MM.1S (cell line): Measurements from ENCODE around the gene ASB2.

Experiments
- DNase-seq: peaks from one replicate; pipeline ENCODE4 v3.0.0-alpha.2; 2015
- H2AFZ ChIP-seq: fragments of 300-600 bp; sonication (generic); 2 replicates; pipeline ENCODE4 v1.6.0; 2016; ENCODE audit warnings: antibody characterized with exemption, low read length
- H3F3A ChIP-seq: fragments of 300-600 bp; sonication (generic); 2 replicates; pipeline ENCODE4 v1.6.1; 2016; ENCODE audit warnings: mild to moderate bottlenecking, antibody characterized with exemption, low read length, moderate library complexity, mixed read lengths; ENCODE audit not compliant: insufficient read depth
- H3K27ac ChIP-seq: fragments of 300-600 bp; sonication (generic); 2 replicates; pipeline ENCODE4 v1.5.1; 2016; ENCODE audit warnings: mild to moderate bottlenecking, low read length
- H3K27me3 ChIP-seq: fragments of 300-600 bp; sonication (generic); replicated peaks from 2 replicates; pipeline ENCODE4 v1.6.0; 2016; ENCODE audit warnings: low read length; ENCODE audit not compliant: insufficient read depth
- H3K36me3 ChIP-seq: fragments of 300-600 bp; sonication (generic); replicated peaks from 2 replicates; pipeline ENCODE4 v1.6.1; 2016; ENCODE audit warnings: mild to moderate bottlenecking, low read length, mixed read lengths; ENCODE audit not compliant: insufficient read depth
- H3K4me1 ChIP-seq: fragments of 300-600 bp; sonication (generic); 2 replicates; pipeline ENCODE4 v1.6.1; 2016; ENCODE audit warnings: low read length, mixed read lengths
- H3K4me2 ChIP-seq: fragments of 300-600 bp; sonication (generic); 2 replicates; pipeline ENCODE4 v1.6.0; 2016; ENCODE audit warnings: low read depth, low read length
- H3K4me3 ChIP-seq: fragments of 300-600 bp; sonication (generic); 2 replicates; pipeline ENCODE4 v1.5.1; 2016; ENCODE audit warnings: low read length, mixed read lengths
- H3K79me2 ChIP-seq: fragments of 300-600 bp; sonication (generic); 2 replicates; pipeline ENCODE4 v1.6.1; 2016; ENCODE audit warnings: mixed run types, low read length, mixed read lengths
- H3K9ac ChIP-seq: fragments of 300-600 bp; sonication (generic); 2 replicates; pipeline ENCODE4 v1.6.1; 2016; ENCODE audit warnings: low read length, mixed read lengths
- H3K9me2 ChIP-seq: fragments of 300-600 bp; sonication (generic); replicated peaks from 2 replicates; pipeline ENCODE4 v1.6.1; 2016; ENCODE audit warnings: mild to moderate bottlenecking, low read length, mixed read lengths; ENCODE audit not compliant: insufficient read depth
- H3K9me3 ChIP-seq: fragments of 300-600 bp; sonication (generic); replicated peaks from 2 replicates; pipeline ENCODE4 v1.6.1; 2016; ENCODE audit warnings: mild to moderate bottlenecking, low read length, mixed read lengths; ENCODE audit not compliant: insufficient read depth
- H4K20me1 ChIP-seq: fragments of 300-600 bp; sonication (generic); 2 replicates; pipeline ENCODE4 v1.6.1; 2016; ENCODE audit warnings: mild to moderate bottlenecking, low read length, moderate library complexity, mixed read lengths; ENCODE audit not compliant: insufficient read depth
- EZH2 ChIP-seq: fragments of 300-600 bp; sonication (generic); optimal IDR thresholded peaks from 2 replicates; pipeline ENCODE3; 2017; ENCODE audit warnings: low read depth, mild to moderate bottlenecking, antibody characterized with exemption, low read length, mixed read lengths
- EZH2phosphoT487 ChIP-seq: fragments of 300-600 bp; sonication (generic); IDR thresholded peaks from 2 replicates; pipeline ENCODE4 v1.6.1; 2018; ENCODE audit warnings: antibody characterized with exemption, low read length
- TF ChIP-seq, protein P1 (sequence below): fragments of 300-600 bp; sonication (generic); IDR thresholded peaks from 2 replicates; pipeline ENCODE4 v1.5.1; 2016; ENCODE audit warnings: antibody characterized with exemption, low read length, mixed read lengths

Gene ASB2

GRCh38 chr14:93997916-93998870 lies 21.8 kb upstream of the ASB2 start:
- no peak overlapping the region for H3K9ac ChIP-seq
- no peak overlapping the region for H3K27ac ChIP-seq
- no peaks in the 10 kb centered on the region for H3F3A ChIP-seq
- no peaks in the 10 kb centered on the region for H4K20me1 ChIP-seq
- DNase-seq, result no peak
- no peaks in the 10 kb centered on the region for H3K9me2 ChIP-seq
- H3K36me3 ChIP-seq, result no peaks in the 10 kb centered on the region
- H3K4me2 ChIP-seq, result no peak overlapping the region
- H3K27me3 ChIP-seq, result no peaks in the 10 kb centered on the region
- peaks cover 5% of the 10 kb centered on the region for H3K4me1 ChIP-seq
- TF ChIP-seq EZH2phosphoT487, result no peak
- TF ChIP-seq, protein P1, sequence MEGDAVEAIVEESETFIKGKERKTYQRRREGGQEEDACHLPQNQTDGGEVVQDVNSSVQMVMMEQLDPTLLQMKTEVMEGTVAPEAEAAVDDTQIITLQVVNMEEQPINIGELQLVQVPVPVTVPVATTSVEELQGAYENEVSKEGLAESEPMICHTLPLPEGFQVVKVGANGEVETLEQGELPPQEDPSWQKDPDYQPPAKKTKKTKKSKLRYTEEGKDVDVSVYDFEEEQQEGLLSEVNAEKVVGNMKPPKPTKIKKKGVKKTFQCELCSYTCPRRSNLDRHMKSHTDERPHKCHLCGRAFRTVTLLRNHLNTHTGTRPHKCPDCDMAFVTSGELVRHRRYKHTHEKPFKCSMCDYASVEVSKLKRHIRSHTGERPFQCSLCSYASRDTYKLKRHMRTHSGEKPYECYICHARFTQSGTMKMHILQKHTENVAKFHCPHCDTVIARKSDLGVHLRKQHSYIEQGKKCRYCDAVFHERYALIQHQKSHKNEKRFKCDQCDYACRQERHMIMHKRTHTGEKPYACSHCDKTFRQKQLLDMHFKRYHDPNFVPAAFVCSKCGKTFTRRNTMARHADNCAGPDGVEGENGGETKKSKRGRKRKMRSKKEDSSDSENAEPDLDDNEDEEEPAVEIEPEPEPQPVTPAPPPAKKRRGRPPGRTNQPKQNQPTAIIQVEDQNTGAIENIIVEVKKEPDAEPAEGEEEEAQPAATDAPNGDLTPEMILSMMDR, result no peak
- TF ChIP-seq EZH2, result no peak
- no peak overlapping the region for H3K4me3 ChIP-seq
- no peaks in the 10 kb centered on the region for H3K9me3 ChIP-seq
- H3K79me2 ChIP-seq, result no peaks in the 10 kb centered on the region
- H2AFZ ChIP-seq, result no peak overlapping the region

DNA sequence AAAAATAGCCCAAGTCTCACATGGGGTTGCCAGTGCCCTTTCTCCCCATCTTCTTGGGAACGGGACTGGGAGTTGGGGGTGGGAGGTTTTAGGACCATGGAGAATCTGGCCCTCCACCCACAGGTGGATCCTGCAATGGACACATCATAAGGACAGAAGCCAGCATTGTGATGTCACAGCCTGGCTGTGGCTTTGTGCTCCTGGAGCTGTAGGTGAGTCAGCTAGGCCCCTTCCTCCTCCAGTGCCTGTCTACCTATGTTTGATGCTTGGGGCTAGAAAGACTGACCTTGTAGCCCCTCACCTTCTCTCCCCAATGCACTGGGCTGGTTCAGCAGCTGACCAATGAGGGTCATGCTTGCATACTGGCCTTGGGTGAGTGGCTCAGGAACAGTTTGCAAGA lies 20.7 kb upstream of the ASB2 start, which contains the start of gene CCDC197:
Gene CCDC197 (plus strand): TSS at position 220 of the 400 bp plus-strand sequence. CDS start 831 bp downstream, outside the sequence.
- no peak for TF ChIP-seq EZH2
- no peak for TF ChIP-seq EZH2phosphoT487
- H3F3A ChIP-seq, result no peaks in the 10 kb centered on the region
- no peak for DNase-seq
- H3K4me2 ChIP-seq, result no peak within 1 kb of the TSS
- no peaks in the 10 kb centered on the region for H3K9me2 ChIP-seq
- H3K27ac ChIP-seq, result no peak within 1 kb of the TSS
- H3K4me1 ChIP-seq, result peaks cover 5% of the 10 kb centered on the region
- H3K36me3 ChIP-seq, result no peaks in the 10 kb centered on the region
- H4K20me1 ChIP-seq, result no peaks in the 10 kb centered on the region
- no peak within 1 kb of the TSS for H3K4me3 ChIP-seq
- no peaks in the 10 kb centered on the region for H3K9me3 ChIP-seq
- H3K79me2 ChIP-seq, result no peaks in the 10 kb centered on the region
- no peak within 1 kb of the TSS for H3K9ac ChIP-seq
- H3K27me3 ChIP-seq, result no peaks in the 10 kb centered on the region
- H2AFZ ChIP-seq, result no peak within 1 kb of the TSS

GRCh38 chr14:93996130-93996695 lies 19.8 kb upstream of the ASB2 start:
- Histone ChIP-seq H3K4me1 (peaks cover 5% of the 10 kb centered on the region; the same call in 1 of the 2 replicates), H3K27me3 (no peaks in the 10 kb centered on the region), H3K4me3 (no peak overlapping the region), H3K9ac (no peak overlapping the region), H3K4me2 (no peak overlapping the region), H4K20me1 (no peaks in the 10 kb centered on the region), H3F3A (no peaks in the 10 kb centered on the region), H3K36me3 (no peaks in the 10 kb centered on the region), H2AFZ (no peak overlapping the region), H3K79me2 (no peaks in the 10 kb centered on the region), H3K27ac (no peak overlapping the region), H3K9me2 (no peaks in the 10 kb centered on the region), H3K9me3 (no peaks in the 10 kb centered on the region)
- no peak for DNase-seq
- TF ChIP-seq, protein P1, result no peak
- no peak for TF ChIP-seq EZH2
- TF ChIP-seq EZH2phosphoT487, result no peak
